HG03066 (cell line): ENCODE measurements around the gene CLDN5.
"Not testable (repeated sequence)": the region's sequence is repeated elsewhere in the genome, so short reads cannot be mapped to it uniquely, and the experiment has no call there.

Source experiments
- ATAC-seq: cut with Tn5 transposase; IDR thresholded peaks from one replicate; pipeline ENCODE4 v1.9.1; 2021; ENCODE audit warnings: low read depth; ENCODE audit not compliant: unreplicated experiment

The CLDN5 gene

GRCh38 chr22:19548964-19549363 lies 24.8 kb upstream of the CLDN5 start:
- no peak for ATAC-seq

- ATAC-seq: not testable (repeated sequence)
Measured at GRCh38 chr22:19548427-19548826, 24.2 kb upstream of the CLDN5 start.

GRCh38 chr22:19547620-19548019 lies 23.4 kb upstream of the CLDN5 start:
- no peak for ATAC-seq

- no peak for ATAC-seq
Measured at GRCh38 chr22:19546680-19547079, 22.5 kb upstream of the CLDN5 start.

GRCh38 chr22:19545935-19546207 lies 21.7 kb upstream of the CLDN5 start:
- no peak for ATAC-seq

GRCh38 chr22:19543970-19544708 lies 19.9 kb upstream of the CLDN5 start:
- ATAC-seq: no peak

GRCh38 chr22:19540394-19540793 lies 16.2 kb upstream of the CLDN5 start:
- ATAC-seq: no peak

- ATAC-seq: no peak
Measured at GRCh38 chr22:19537941-19538488, 13.8 kb upstream of the CLDN5 start.

- no peak for ATAC-seq
Measured at GRCh38 chr22:19536564-19536963, 12.4 kb upstream of the CLDN5 start.

- ATAC-seq: no peak
Measured at GRCh38 chr22:19535001-19535400, 10.8 kb upstream of the CLDN5 start.

- ATAC-seq: no peak
Measured at GRCh38 chr22:19533857-19534256, 9.6 kb upstream of the CLDN5 start.

- ATAC-seq: no peak
Measured at GRCh38 chr22:19533049-19533626, 8.9 kb upstream of the CLDN5 start.

- ATAC-seq: not testable (repeated sequence)
Measured at GRCh38 chr22:19531327-19531726, 7.1 kb upstream of the CLDN5 start.

GRCh38 chr22:19530751-19531150 lies 6.5 kb upstream of the CLDN5 start:
- no peak for ATAC-seq

GRCh38 chr22:19529811-19530210 lies 5.6 kb upstream of the CLDN5 start:
- no peak for ATAC-seq

GRCh38 chr22:19527861-19528417 lies 3.7 kb upstream of the CLDN5 start:
- no peak for ATAC-seq

GRCh38 chr22:19527321-19527721 lies 3.1 kb upstream of the CLDN5 start:
- no peak for ATAC-seq

- no peak for ATAC-seq
Measured at GRCh38 chr22:19526702-19527111, 2.5 kb upstream of the CLDN5 start.

GRCh38 chr22:19526076-19526701 lies 2.0 kb upstream of the CLDN5 start:
- ATAC-seq: no peak

- ATAC-seq: no peak
Measured at GRCh38 chr22:19525666-19526065, 1.5 kb upstream of the CLDN5 start.

- no peak for ATAC-seq
Measured at GRCh38 chr22:19525116-19525660, 978 bp upstream of the CLDN5 start.
